ENCODE data around the gene RERE.
"Not testable (repeated sequence)": the region's sequence is repeated elsewhere in the genome, so short reads cannot be mapped to it uniquely, and the experiment has no call there.

Gene RERE

GRCh38 chr1:8633741-8634501 is 183.5 kb downstream of the RERE start:
- H3K4me3 ChIP-seq (ENCODE audit: low read length), result no peak overlapping the region
- no peak for DNase-seq (ENCODE audit: low read depth, low spot score)

GRCh38 chr1:8632102-8632501 is 185.3 kb downstream of the RERE start:
- DNase-seq (ENCODE audit: low read depth, low spot score), result no peak
- H3K4me3 ChIP-seq (ENCODE audit: low read length), result no peak overlapping the region

GRCh38 chr1:8631163-8631562 is 186.3 kb downstream of the RERE start:
- DNase-seq (ENCODE audit: low read depth, low spot score), result no peak
- no peak overlapping the region for H3K4me3 ChIP-seq (ENCODE audit: low read length)

GRCh38 chr1:8629241-8630091 is 188.0 kb downstream of the RERE start:
- H3K4me3 ChIP-seq (ENCODE audit: low read length), result no peak overlapping the region
- no peak for DNase-seq (ENCODE audit: low read depth, low spot score)

GRCh38 chr1:8628606-8629005 is 188.8 kb downstream of the RERE start:
- DNase-seq (ENCODE audit: low read depth, low spot score), result no peak
- no peak overlapping the region for H3K4me3 ChIP-seq (ENCODE audit: low read length)

- H3K4me3 ChIP-seq (ENCODE audit: low read length), result no peak overlapping the region
- DNase-seq (ENCODE audit: low read depth, low spot score), result no peak
Measured at GRCh38 chr1:8627728-8628127, 189.7 kb downstream of the RERE start.

- H3K4me3 ChIP-seq (ENCODE audit: low read length), result no peak overlapping the region
- DNase-seq (ENCODE audit: low read depth, low spot score), result no peak
Measured at GRCh38 chr1:8625981-8626898, 191.2 kb downstream of the RERE start.

GRCh38 chr1:8625491-8625890 is 191.9 kb downstream of the RERE start:
- no peak for DNase-seq (ENCODE audit: low read depth, low spot score)
- H3K4me3 ChIP-seq (ENCODE audit: low read length), result no peak overlapping the region

GRCh38 chr1:8623651-8624192 is 193.7 kb downstream of the RERE start:
- DNase-seq (ENCODE audit: low read depth, low spot score); H3K4me3 ChIP-seq (ENCODE audit: low read length): not testable (repeated sequence)

- not testable (repeated sequence) for H3K4me3 ChIP-seq (ENCODE audit: low read length); DNase-seq (ENCODE audit: low read depth, low spot score)
Measured at GRCh38 chr1:8621785-8622348, 195.6 kb downstream of the RERE start.

GRCh38 chr1:8621034-8621582 is 196.3 kb downstream of the RERE start:
- not testable (repeated sequence) for DNase-seq (ENCODE audit: low read depth, low spot score); H3K4me3 ChIP-seq (ENCODE audit: low read length)

- not testable (repeated sequence) for DNase-seq (ENCODE audit: low read depth, low spot score); H3K4me3 ChIP-seq (ENCODE audit: low read length)
Measured at GRCh38 chr1:8619917-8620502, 197.4 kb downstream of the RERE start.

GRCh38 chr1:8619419-8619818 is 198.0 kb downstream of the RERE start:
- not testable (repeated sequence) for H3K4me3 ChIP-seq (ENCODE audit: low read length); DNase-seq (ENCODE audit: low read depth, low spot score)

GRCh38 chr1:8616791-8617190 is 200.6 kb downstream of the RERE start:
- not testable (repeated sequence) for H3K4me3 ChIP-seq (ENCODE audit: low read length); DNase-seq (ENCODE audit: low read depth, low spot score)

- not testable (repeated sequence) for H3K4me3 ChIP-seq (ENCODE audit: low read length); DNase-seq (ENCODE audit: low read depth, low spot score)
Measured at GRCh38 chr1:8611634-8612515, 205.6 kb downstream of the RERE start.

GRCh38 chr1:8607906-8608305 is 209.5 kb downstream of the RERE start:
- H3K4me3 ChIP-seq (ENCODE audit: low read length), result no peak overlapping the region
- DNase-seq (ENCODE audit: low read depth, low spot score), result no peak
